Prostate gland (tissue), 2 donors: ENCODE measurements around the gene P2RY4. TPM values are rescaled to one million over a fixed set of nuclear protein-coding genes. Genes with fewer than 3 reads are reported as not detected.
"Not testable (repeated sequence)": the region's sequence is repeated elsewhere in the genome, so short reads cannot be mapped to it uniquely, and the experiment has no call there.

Source experiments
- DNase-seq: peaks from one replicate; pipeline ENCODE4 v3.0.0-alpha.2; 2019; ENCODE audit warnings: low spot score
- H3K27ac ChIP-seq, 2 donors: fragments of 200-600 bp; sonication (generic); 2 replicates each; pipeline ENCODE4 v1.5.1; 2017 to 2019
- H3K27me3 ChIP-seq: fragments of 200-600 bp; sonication (generic); replicated peaks from 2 replicates; pipeline ENCODE4 v1.5.1; 2019; ENCODE audit not compliant: insufficient read depth
- H3K36me3 ChIP-seq, 2 donors: fragments of 200-600 bp; sonication (generic); 1 replicate in 1 of 2; 2 replicates in 1 of 2; pipeline versions ENCODE4 v1.5.1 to v1.8.1; 2017 to 2019
- H3K4me1 ChIP-seq: fragments of 200-600 bp; sonication (generic); replicated peaks from 2 replicates; pipeline ENCODE4 v1.5.1; 2019
- H3K4me3 ChIP-seq, 2 donors: fragments of 200-600 bp; sonication (generic); 2 replicates each; pipeline ENCODE4 v1.5.1; 2017 to 2019
- H3K9me3 ChIP-seq: fragments of 200-600 bp; sonication (generic); 2 replicates; pipeline ENCODE4 v1.5.1; 2017
- CTCF ChIP-seq, 4 experiments: fragments of 200-600 bp in 2 of 4; fragments of 450-650 bp in 2 of 4; sonication (generic) in 2 of 4; IDR thresholded peaks; 1 replicate in 3 of 4; 2 replicates in 1 of 4; pipeline ENCODE4 v1.5.1; 2016 to 2019; ENCODE audit warnings: antibody characterized with exemption in 4 of 4, mild to moderate bottlenecking in 2 of 4, moderate library complexity in 2 of 4
- POLR2A ChIP-seq: fragments of 450-650 bp; IDR thresholded peaks from one replicate; pipeline ENCODE4 v1.6.1; 2016; ENCODE audit warnings: antibody characterized with exemption, mild to moderate bottlenecking
- POLR2AphosphoS5 ChIP-seq: sonication (generic); formaldehyde crosslinking; IDR thresholded peaks from one replicate; pipeline ENCODE4 v1.6.1; 2017; ENCODE audit warnings: antibody characterized with exemption
- WGBS: methylation state at CpG from one replicate; pipeline ENCODE4 v1.1.5; 2018; 5-methylcytosine and 5-hydroxymethylcytosine counted together
- intact Hi-C: fragments of 100-400 bp; cut with DNase I; formaldehyde crosslinking; loops from one replicate; pipeline ENCODE4 v1.14.2; 2022
- total RNA-seq, 2 donors: library from RNA; depleted of rRNA; stranded (reverse); fragments of >200 nt; gene quantifications; one replicate each; pipeline ENCODE4 v1.1.0, GENCODE V29; 2016

P2RY4 gene
- total RNA-seq, 2 donors from 2014 or later, result 1.1 TPM; not detected in 1

- H3K27ac ChIP-seq, result peak overlapping the region; percentile 51 to 58
- 26% methylated on average over 11 of the region's 11 CpGs for WGBS
- H3K27me3 ChIP-seq, result no peaks in the 10 kb centered on the region
- TF ChIP-seq CTCF (IDR thresholded peaks at IDR 0.05) (no peak), POLR2A (no peak), POLR2AphosphoS5 (no peak)
- H3K36me3 ChIP-seq, result no peaks in the 10 kb centered on the region
- no peaks in the 10 kb centered on the region for H3K4me1 ChIP-seq
- no peak for DNase-seq
- peak overlapping the region; percentile 29 to 40 for H3K4me3 ChIP-seq
- no peaks in the 10 kb centered on the region for H3K9me3 ChIP-seq
- intact Hi-C loops, result no loop called here
Measured at GRCh38 chrX:70289168-70289792, 29.3 kb upstream of the P2RY4 start.

GRCh38 chrX:70281951-70282350 lies 21.9 kb upstream of the P2RY4 start, which contains the start of gene RAB41:
TSS of gene RAB41 (plus strand) at chrX:70282172. CDS start at chrX:70282218, 46 bp downstream.
- intact Hi-C loops, result no loop called here
- Histone ChIP-seq H3K36me3 (no peaks in the 10 kb centered on the region), H3K9me3 (no peaks in the 10 kb centered on the region), H3K27ac (no peak within 1 kb of the TSS), H3K4me3 (no peak within 1 kb of the TSS), H3K27me3 (no peaks in the 10 kb centered on the region), H3K4me1 (no peaks in the 10 kb centered on the region)
- WGBS, result 94% methylated on average over 13 of the region's 21 CpGs
- TF ChIP-seq POLR2AphosphoS5 (no peak), POLR2A (no peak), CTCF (IDR thresholded peaks at IDR 0.05) (no peak)
- no peak for DNase-seq

GRCh38 chrX:70280573-70280972 lies 20.6 kb upstream of the P2RY4 start:
- Histone ChIP-seq H3K27ac (no peak overlapping the region), H3K27me3 (no peaks in the 10 kb centered on the region), H3K9me3 (no peaks in the 10 kb centered on the region), H3K4me3 (no peak overlapping the region), H3K36me3 (no peaks in the 10 kb centered on the region), H3K4me1 (no peaks in the 10 kb centered on the region)
- intact Hi-C loops, result no loop called here
- WGBS, result 74% methylated on average over 3 of the region's 3 CpGs
- TF ChIP-seq CTCF (IDR thresholded peaks at IDR 0.05) (no peak), POLR2A (no peak), POLR2AphosphoS5 (no peak)
- DNase-seq, result no peak

GRCh38 chrX:70279081-70279480 lies 19.1 kb upstream of the P2RY4 start:
- Histone ChIP-seq H3K27me3 (no peaks in the 10 kb centered on the region), H3K9me3 (no peaks in the 10 kb centered on the region), H3K27ac (no peak overlapping the region), H3K4me1 (no peaks in the 10 kb centered on the region), H3K4me3 (no peak overlapping the region), H3K36me3 (no peaks in the 10 kb centered on the region)
- no peak for DNase-seq
- whole genome bisulfite sequencing, result 96% methylated on average over 3 of the region's 3 CpGs
- intact Hi-C loops, result no loop called here
- TF ChIP-seq POLR2A, result no peak
- TF ChIP-seq CTCF (IDR thresholded peaks at IDR 0.05), result no peak
- TF ChIP-seq POLR2AphosphoS5, result no peak

GRCh38 chrX:70274029-70274428 lies 14.0 kb upstream of the P2RY4 start:
- not testable (repeated sequence) for DNase-seq

More at GRCh38 chrX:70274029-70274428, 14.0 kb upstream of the P2RY4 start:
- intact Hi-C loops, H3K9me3 ChIP-seq, H3K36me3 ChIP-seq, H3K4me1 ChIP-seq, H3K27me3 ChIP-seq, H3K27ac ChIP-seq, H3K4me3 ChIP-seq: not testable (repeated sequence)
- 77% methylated on average over 7 of the region's 7 CpGs for WGBS
